HEK293T (cell line): ENCODE results near the gene ETV3L.

Experiments used
- BHLHE40 ChIP-seq: fragments of 450-650 bp; IDR thresholded peaks from 2 replicates; pipeline ENCODE4 v1.6.1; 2016; ENCODE audit warnings: mild to moderate bottlenecking, moderate library complexity, borderline replicate concordance
- LEF1 ChIP-seq: fragments of 450-650 bp; IDR thresholded peaks from 2 replicates; pipeline ENCODE4 v1.6.1; 2017; ENCODE audit warnings: mild to moderate bottlenecking, borderline replicate concordance
- SP1 ChIP-seq: fragments of 450-650 bp; IDR thresholded peaks from 2 replicates; pipeline ENCODE4 v1.6.1; 2017
- SUZ12 ChIP-seq: fragments of 450-650 bp; IDR thresholded peaks from 2 replicates; pipeline ENCODE4 v1.6.1; 2016; ENCODE audit warnings: mild to moderate bottlenecking
- TARDBP ChIP-seq: fragments of 450-650 bp; IDR thresholded peaks from 2 replicates; pipeline ENCODE4 v1.6.1; 2016
- TF ChIP-seq, protein P1 (sequence below): fragments of 450-650 bp; IDR thresholded peaks from 2 replicates; pipeline ENCODE4 v1.6.1; 2016

DNA sequence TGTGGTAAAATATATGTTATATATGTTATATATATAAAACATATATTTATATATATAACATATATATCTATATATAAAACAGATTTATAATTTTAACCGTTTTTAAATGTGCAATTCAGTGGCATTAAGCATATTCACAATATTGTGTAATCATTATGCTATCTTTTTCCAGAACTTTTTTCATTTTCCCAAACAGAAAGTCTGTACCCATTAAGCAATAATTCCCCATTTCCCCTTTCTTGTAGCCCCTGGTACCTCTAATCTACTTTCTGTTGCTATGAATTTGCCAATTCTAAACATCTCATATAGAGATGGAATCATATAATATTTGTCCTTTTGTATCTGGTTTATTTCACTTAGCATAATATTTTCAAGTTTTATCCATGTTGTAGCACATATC lies 43.3 kb downstream of the ETV3L start:
- TF ChIP-seq SUZ12 (no peak), TARDBP (no peak), LEF1 (no peak), SP1 (no peak), BHLHE40 (no peak)
- TF ChIP-seq, protein P1, sequence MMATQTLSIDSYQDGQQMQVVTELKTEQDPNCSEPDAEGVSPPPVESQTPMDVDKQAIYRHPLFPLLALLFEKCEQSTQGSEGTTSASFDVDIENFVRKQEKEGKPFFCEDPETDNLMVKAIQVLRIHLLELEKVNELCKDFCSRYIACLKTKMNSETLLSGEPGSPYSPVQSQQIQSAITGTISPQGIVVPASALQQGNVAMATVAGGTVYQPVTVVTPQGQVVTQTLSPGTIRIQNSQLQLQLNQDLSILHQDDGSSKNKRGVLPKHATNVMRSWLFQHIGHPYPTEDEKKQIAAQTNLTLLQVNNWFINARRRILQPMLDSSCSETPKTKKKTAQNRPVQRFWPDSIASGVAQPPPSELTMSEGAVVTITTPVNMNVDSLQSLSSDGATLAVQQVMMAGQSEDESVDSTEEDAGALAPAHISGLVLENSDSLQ: no peak
